ENCODE measurements around the gene CRY2.
"Not testable (repeated sequence)": the region's sequence is repeated elsewhere in the genome, so short reads cannot be mapped to it uniquely, and the experiment has no call there.

CRY2 gene

DNA sequence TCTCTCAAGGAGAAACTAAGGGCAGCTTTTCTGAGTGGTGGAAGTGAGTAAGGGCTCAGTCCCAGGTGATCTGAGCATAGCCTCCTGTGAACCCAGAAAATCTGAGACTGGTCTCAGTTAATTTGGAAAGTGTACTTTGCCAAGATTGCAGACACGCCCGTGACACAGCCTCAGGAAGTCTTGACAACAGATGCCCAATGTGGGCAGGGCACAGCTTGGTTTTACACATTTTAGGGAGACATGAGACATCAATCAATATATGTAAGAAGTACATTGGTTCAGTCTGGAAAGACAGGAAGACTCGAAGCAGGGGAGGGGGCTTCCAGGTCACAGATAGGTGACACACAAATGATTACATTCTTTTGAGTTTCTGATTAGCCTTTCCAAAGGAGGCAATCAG is 13.5 kb upstream of the CRY2 start:
- Histone ChIP-seq H2AFZ (ENCODE audit: low read length) (no peak overlapping the region), H3K4ac (ENCODE audit: low read length) (no peak overlapping the region), H2AK5ac (ENCODE audit: low read depth, low read length) (no peak overlapping the region), H3K4me1 (ENCODE audit: control insufficient read depth in 2 of 2, insufficient read depth in 1 of 2, low read depth in 1 of 2, low read length in 2 of 2) (peaks cover 0 to 1% of the 10 kb centered on the region in 2 donors), H3K18ac (ENCODE audit: low read length) (no peak overlapping the region), H2BK15ac (ENCODE audit: low read length) (no peak overlapping the region), H2BK120ac (ENCODE audit: low read depth, low read length) (no peak overlapping the region), H3K23ac (ENCODE audit: low read depth, low read length, poor library complexity) (no peak overlapping the region), H4K8ac (ENCODE audit: low read depth, low read length) (no peak overlapping the region), H3K14ac (ENCODE audit: low read length) (no peak overlapping the region), H2BK12ac (ENCODE audit: low read length) (no peak overlapping the region), H3K4me2 (ENCODE audit: insufficient read depth, low read length, poor library complexity, severe bottlenecking) (no peak overlapping the region), H3K9me3 (replicated peaks in 1 of 2; ENCODE audit: control insufficient read depth in 2 of 2, insufficient read depth in 1 of 2, low read depth in 1 of 2, low read length in 2 of 2) (no peaks in the 10 kb centered on the region), H3K9ac (ENCODE audit: low read depth, low read length, poor library complexity) (no peak overlapping the region), H2BK5ac (ENCODE audit: low read length) (no peak overlapping the region), H3K27ac (replicated peaks; ENCODE audit: low read length) (no peak overlapping the region), H4K91ac (ENCODE audit: low read depth, low read length, poor library complexity) (no peak overlapping the region), H3K4me3 (ENCODE audit: low read length in 2 of 2) (no peak overlapping the region), H3K27me3 (ENCODE audit: control insufficient read depth in 3 of 3, insufficient read depth in 3 of 3, low read depth in 1 of 3, low read length in 3 of 3) (peaks cover 0 to 24% (median 0%) of the 10 kb centered on the region in 3 experiments), H3K36me3 (replicated peaks in 1 of 2; ENCODE audit: control insufficient read depth in 2 of 2, insufficient read depth in 2 of 2, low read length in 2 of 2) (no peaks in the 10 kb centered on the region), H3K79me1 (ENCODE audit: low read depth, low read length) (no peaks in the 10 kb centered on the region)
- DNase-seq (ENCODE audit: low spot score) = no peak
- no CpG with 5 or more reads among the region's 3 CpGs for WGBS, 2 donors (ENCODE audit: extremely low coverage in 2 of 2, insufficient read length in 2 of 2, insufficient replicate concordance in 1 of 2)

DNA sequence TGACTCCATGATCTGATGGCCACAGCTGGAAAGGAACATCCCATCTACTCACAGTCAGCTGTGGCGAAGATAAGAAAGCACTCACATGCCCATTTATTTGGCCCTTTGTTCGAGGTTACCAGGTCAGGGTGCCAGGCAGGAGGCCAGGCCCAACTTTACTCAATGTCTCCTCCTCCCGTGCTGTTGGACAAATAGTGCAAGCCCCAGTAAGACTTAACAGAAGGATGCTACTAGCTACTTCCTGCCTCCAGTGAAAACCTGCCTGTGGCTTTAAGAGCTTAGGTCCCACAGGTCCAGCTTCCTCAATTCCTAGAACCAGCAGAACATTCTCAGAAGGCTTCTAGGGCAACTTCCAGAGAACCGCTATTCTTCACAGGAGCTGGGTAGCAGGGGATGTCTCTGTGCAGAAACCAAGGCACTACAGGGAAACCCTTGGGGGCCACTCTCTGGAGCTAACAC is 12.9 kb upstream of the CRY2 start:
- Histone ChIP-seq H2BK120ac (ENCODE audit: low read depth, low read length) (no peak overlapping the region), H3K14ac (ENCODE audit: low read length) (no peak overlapping the region), H3K4me2 (ENCODE audit: insufficient read depth, low read length, poor library complexity, severe bottlenecking) (no peak overlapping the region), H3K27ac (replicated peaks; ENCODE audit: low read length) (no peak overlapping the region), H2BK15ac (ENCODE audit: low read length) (no peak overlapping the region), H3K9me3 (replicated peaks in 1 of 2; ENCODE audit: control insufficient read depth in 2 of 2, insufficient read depth in 1 of 2, low read depth in 1 of 2, low read length in 2 of 2) (no peaks in the 10 kb centered on the region), H3K4me1 (ENCODE audit: control insufficient read depth in 2 of 2, insufficient read depth in 1 of 2, low read depth in 1 of 2, low read length in 2 of 2) (peaks cover 0 to 1% of the 10 kb centered on the region in 2 donors), H2AFZ (ENCODE audit: low read length) (no peak overlapping the region), H3K27me3 (ENCODE audit: control insufficient read depth in 3 of 3, insufficient read depth in 3 of 3, low read depth in 1 of 3, low read length in 3 of 3) (peaks cover 0 to 18% (median 0%) of the 10 kb centered on the region in 3 experiments), H3K4me3 (ENCODE audit: low read length in 2 of 2) (no peak overlapping the region), H3K79me1 (ENCODE audit: low read depth, low read length) (no peaks in the 10 kb centered on the region), H2AK5ac (ENCODE audit: low read depth, low read length) (no peak overlapping the region), H2BK12ac (ENCODE audit: low read length) (no peak overlapping the region), H4K8ac (ENCODE audit: low read depth, low read length) (no peak overlapping the region), H4K91ac (ENCODE audit: low read depth, low read length, poor library complexity) (no peak overlapping the region), H3K18ac (ENCODE audit: low read length) (no peak overlapping the region), H3K4ac (ENCODE audit: low read length) (no peak overlapping the region), H3K9ac (ENCODE audit: low read depth, low read length, poor library complexity) (no peak overlapping the region), H2BK5ac (ENCODE audit: low read length) (no peak overlapping the region), H3K23ac (ENCODE audit: low read depth, low read length, poor library complexity) (no peak overlapping the region), H3K36me3 (replicated peaks in 1 of 2; ENCODE audit: control insufficient read depth in 2 of 2, insufficient read depth in 2 of 2, low read length in 2 of 2) (no peaks in the 10 kb centered on the region)
- WGBS, 2 donors (ENCODE audit: extremely low coverage in 2 of 2, insufficient read length in 2 of 2, insufficient replicate concordance in 1 of 2) = no CpG with 5 or more reads among the region's 4 CpGs
- no peak for DNase-seq (ENCODE audit: low spot score)

DNA sequence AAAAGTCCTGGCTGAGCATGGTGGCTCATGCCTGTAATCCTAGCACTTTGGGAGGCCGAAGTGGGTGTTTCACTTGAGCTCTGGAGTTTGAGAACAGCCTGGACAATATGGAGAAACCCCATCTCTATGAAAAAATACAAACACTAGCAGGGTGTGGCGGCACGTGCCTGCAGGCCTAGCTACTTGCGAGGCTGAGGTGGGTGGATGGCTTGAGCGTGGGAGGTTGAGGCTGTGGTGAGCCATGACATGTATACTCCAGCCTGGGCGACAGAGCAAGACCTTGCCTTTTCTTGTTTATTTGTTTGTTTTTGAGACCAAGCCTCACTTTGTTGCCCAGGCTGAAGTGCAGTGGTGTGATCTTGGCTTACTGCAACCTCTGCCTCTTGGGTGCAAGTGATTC is 8.1 kb upstream of the CRY2 start:
- Histone ChIP-seq H3K4me3 (ENCODE audit: low read length in 2 of 2) (no peak overlapping the region), H3K4me1 (ENCODE audit: control insufficient read depth in 2 of 2, insufficient read depth in 1 of 2, low read depth in 1 of 2, low read length in 2 of 2) (peaks cover 0 to under 1% of the 10 kb centered on the region in 2 donors), H3K9me3 (replicated peaks in 1 of 2; ENCODE audit: control insufficient read depth in 2 of 2, insufficient read depth in 1 of 2, low read depth in 1 of 2, low read length in 2 of 2) (no peaks in the 10 kb centered on the region), H3K27ac (replicated peaks; ENCODE audit: low read length) (no peak overlapping the region), H3K36me3 (replicated peaks in 1 of 2; ENCODE audit: control insufficient read depth in 2 of 2, insufficient read depth in 2 of 2, low read length in 2 of 2) (no peaks in the 10 kb centered on the region), H4K8ac (ENCODE audit: low read depth, low read length) (peak overlapping the region; percentile 52), H2AK5ac (ENCODE audit: low read depth, low read length) (no peak overlapping the region), H2BK120ac (ENCODE audit: low read depth, low read length) (no peak overlapping the region), H3K79me1 (ENCODE audit: low read depth, low read length) (no peaks in the 10 kb centered on the region), H3K27me3 (ENCODE audit: control insufficient read depth in 3 of 3, insufficient read depth in 3 of 3, low read depth in 1 of 3, low read length in 3 of 3) (peaks cover 0 to 13% (median 2%) of the 10 kb centered on the region in 3 experiments), H3K9ac (ENCODE audit: low read depth, low read length, poor library complexity) (no peak overlapping the region), H4K91ac (ENCODE audit: low read depth, low read length, poor library complexity) (no peak overlapping the region), H2BK12ac (ENCODE audit: low read length) (no peak overlapping the region), H3K4ac (ENCODE audit: low read length) (no peak overlapping the region), H2BK15ac (ENCODE audit: low read length) (no peak overlapping the region), H3K23ac (ENCODE audit: low read depth, low read length, poor library complexity) (no peak overlapping the region), H3K4me2 (ENCODE audit: insufficient read depth, low read length, poor library complexity, severe bottlenecking) (no peak overlapping the region), H3K18ac (ENCODE audit: low read length) (no peak overlapping the region), H3K14ac (ENCODE audit: low read length) (no peak overlapping the region), H2BK5ac (ENCODE audit: low read length) (no peak overlapping the region), H2AFZ (ENCODE audit: low read length) (no peak overlapping the region)
- WGBS, 2 donors (ENCODE audit: extremely low coverage in 2 of 2, insufficient read length in 2 of 2, insufficient replicate concordance in 1 of 2) = no CpG with 5 or more reads among the region's 6 CpGs
- no peak for DNase-seq (ENCODE audit: low spot score)

DNA sequence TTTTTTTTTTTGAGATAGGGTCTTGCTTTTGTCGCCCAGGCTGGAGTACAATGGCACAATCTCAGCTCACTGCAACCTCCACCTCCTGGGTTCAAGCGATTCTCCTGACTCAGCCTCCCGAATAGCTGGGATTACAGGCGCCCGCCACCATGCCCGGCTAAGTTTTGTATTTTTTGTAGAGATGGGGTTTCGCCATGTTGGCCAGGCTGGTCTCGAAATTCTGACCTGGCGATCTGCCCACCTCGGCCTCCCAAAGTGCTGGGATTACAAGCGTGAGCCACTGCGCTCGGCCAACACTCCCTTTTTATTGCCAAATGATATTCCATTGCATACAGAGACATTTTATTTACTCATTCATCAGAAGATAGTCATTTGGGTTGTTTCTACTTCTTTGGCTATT is 7.0 kb upstream of the CRY2 start:
- no CpG with 5 or more reads among the region's 13 CpGs for WGBS, 2 donors (ENCODE audit: extremely low coverage in 2 of 2, insufficient read length in 2 of 2, insufficient replicate concordance in 1 of 2)
- not testable (repeated sequence) for H2AK5ac ChIP-seq (ENCODE audit: low read depth, low read length); DNase-seq (ENCODE audit: low spot score)

More for the DNA sequence above, 7.0 kb upstream of the CRY2 start:
- H3K4me1 ChIP-seq (ENCODE audit: control insufficient read depth in 2 of 2, insufficient read depth in 1 of 2, low read depth in 1 of 2, low read length in 2 of 2); H2BK15ac ChIP-seq (ENCODE audit: low read length); H3K23ac ChIP-seq (ENCODE audit: low read depth, low read length, poor library complexity); H3K4ac ChIP-seq (ENCODE audit: low read length); H4K8ac ChIP-seq (ENCODE audit: low read depth, low read length); H3K18ac ChIP-seq (ENCODE audit: low read length); H3K36me3 ChIP-seq (replicated peaks in 1 of 2; ENCODE audit: control insufficient read depth in 2 of 2, insufficient read depth in 2 of 2, low read length in 2 of 2); H2BK12ac ChIP-seq (ENCODE audit: low read length); H3K4me2 ChIP-seq (ENCODE audit: insufficient read depth, low read length, poor library complexity, severe bottlenecking); H3K4me3 ChIP-seq (ENCODE audit: low read length in 2 of 2); H3K9ac ChIP-seq (ENCODE audit: low read depth, low read length, poor library complexity); H3K9me3 ChIP-seq (replicated peaks in 1 of 2; ENCODE audit: control insufficient read depth in 2 of 2, insufficient read depth in 1 of 2, low read depth in 1 of 2, low read length in 2 of 2); H2AFZ ChIP-seq (ENCODE audit: low read length); H3K27ac ChIP-seq (replicated peaks; ENCODE audit: low read length); H2BK5ac ChIP-seq (ENCODE audit: low read length); H4K91ac ChIP-seq (ENCODE audit: low read depth, low read length, poor library complexity); H2BK120ac ChIP-seq (ENCODE audit: low read depth, low read length); H3K79me1 ChIP-seq (ENCODE audit: low read depth, low read length); H3K14ac ChIP-seq (ENCODE audit: low read length): not testable (repeated sequence)
- peaks cover 0 to 16% (median 4%) of the 10 kb centered on the region in 3 experiments for H3K27me3 ChIP-seq (ENCODE audit: control insufficient read depth in 3 of 3, insufficient read depth in 3 of 3, low read depth in 1 of 3, low read length in 3 of 3)
